ENCODE measurements around the gene ARPP19.

GRCh38 chr15:52576692-52577091 is 7.9 kb upstream of the ARPP19 start:
- TF ChIP-seq, protein P1, sequence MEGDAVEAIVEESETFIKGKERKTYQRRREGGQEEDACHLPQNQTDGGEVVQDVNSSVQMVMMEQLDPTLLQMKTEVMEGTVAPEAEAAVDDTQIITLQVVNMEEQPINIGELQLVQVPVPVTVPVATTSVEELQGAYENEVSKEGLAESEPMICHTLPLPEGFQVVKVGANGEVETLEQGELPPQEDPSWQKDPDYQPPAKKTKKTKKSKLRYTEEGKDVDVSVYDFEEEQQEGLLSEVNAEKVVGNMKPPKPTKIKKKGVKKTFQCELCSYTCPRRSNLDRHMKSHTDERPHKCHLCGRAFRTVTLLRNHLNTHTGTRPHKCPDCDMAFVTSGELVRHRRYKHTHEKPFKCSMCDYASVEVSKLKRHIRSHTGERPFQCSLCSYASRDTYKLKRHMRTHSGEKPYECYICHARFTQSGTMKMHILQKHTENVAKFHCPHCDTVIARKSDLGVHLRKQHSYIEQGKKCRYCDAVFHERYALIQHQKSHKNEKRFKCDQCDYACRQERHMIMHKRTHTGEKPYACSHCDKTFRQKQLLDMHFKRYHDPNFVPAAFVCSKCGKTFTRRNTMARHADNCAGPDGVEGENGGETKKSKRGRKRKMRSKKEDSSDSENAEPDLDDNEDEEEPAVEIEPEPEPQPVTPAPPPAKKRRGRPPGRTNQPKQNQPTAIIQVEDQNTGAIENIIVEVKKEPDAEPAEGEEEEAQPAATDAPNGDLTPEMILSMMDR (IDR thresholded peaks at IDR 0.05) = no peak
- no peak for TF ChIP-seq NRF1 (IDR thresholded peaks at IDR 0.05; ENCODE audit: low read depth, low read length)
- no peak for TF ChIP-seq RAD21 (IDR thresholded peaks at IDR 0.05; ENCODE audit: low read length)
- no peak for TF ChIP-seq JUND (IDR thresholded peaks at IDR 0.05)
- TF ChIP-seq ELF1 (IDR thresholded peaks at IDR 0.05) = no peak
- TF ChIP-seq USF1 (IDR thresholded peaks at IDR 0.05; ENCODE audit: borderline replicate concordance, low read depth) = no peak
